Measurements from ENCODE around the gene KDM1B.
"Not testable (repeated sequence)": the region's sequence is repeated elsewhere in the genome, so short reads cannot be mapped to it uniquely, and the experiment has no call there.

KDM1B gene

GRCh38 chr6:18148304-18149025, 6.8 kb upstream of the KDM1B start:
- no peak for DNase-seq (ENCODE audit: low spot score)
- no peak for TF ChIP-seq CTCF (IDR thresholded peaks at IDR 0.05)
- Histone ChIP-seq H3K27ac (no peak overlapping the region), H3K4me3 (no peak overlapping the region)

- DNase-seq (ENCODE audit: low spot score); H3K27ac ChIP-seq; H3K4me3 ChIP-seq: not testable (repeated sequence)
These were observed 3.8 kb upstream of the KDM1B start for GRCh38 chr6:18151391-18151790.

GRCh38 chr6:18151801-18152200, 3.4 kb upstream of the KDM1B start:
- no peak overlapping the region for H3K27ac ChIP-seq
- no peak overlapping the region for H3K4me3 ChIP-seq
- TF ChIP-seq CTCF (IDR thresholded peaks at IDR 0.05): no peak
- DNase-seq (ENCODE audit: low spot score): no peak

GRCh38 chr6:18153311-18153703, 1.9 kb upstream of the KDM1B start:
- no peak for TF ChIP-seq CTCF (IDR thresholded peaks at IDR 0.05)
- no peak for DNase-seq (ENCODE audit: low spot score)
- Histone ChIP-seq H3K27ac (no peak overlapping the region), H3K4me3 (no peak overlapping the region)

- H3K4me3 ChIP-seq: peak within 1 kb of the TSS; percentile 97
- H3K27ac ChIP-seq: peak within 1 kb of the TSS; percentile 80 to 94
- no peak for DNase-seq (ENCODE audit: low spot score)
- no peak for TF ChIP-seq CTCF (IDR thresholded peaks at IDR 0.05)
These were observed 594 bp upstream of the KDM1B start, which contains the start of gene TPMT for GRCh38 chr6:18154507-18155149. Gene TPMT (minus strand): TSS chr6:18155077. CDS start chr6:18149127, 5,950 bp downstream.

GRCh38 chr6:18155864-18156421, 721 bp downstream of the KDM1B start:
- H3K27ac ChIP-seq: peak overlapping the region in 1 of 2 donors; percentile 94
- peak; percentile 77 for DNase-seq (ENCODE audit: low spot score)
- no peak for TF ChIP-seq CTCF (IDR thresholded peaks at IDR 0.05)
- H3K4me3 ChIP-seq: peak overlapping the region; percentile 97

- no peak overlapping the region for H3K27ac ChIP-seq
- DNase-seq (ENCODE audit: low spot score): no peak
- no peak overlapping the region for H3K4me3 ChIP-seq
- no peak for TF ChIP-seq CTCF (IDR thresholded peaks at IDR 0.05)
These were observed 5.7 kb downstream of the KDM1B start for GRCh38 chr6:18160911-18161310.
